HepG2 (cell line): ENCODE results near the gene PCARE. TPM values are rescaled to one million over a fixed set of nuclear protein-coding genes. Genes with fewer than 3 reads are reported as not detected.

Experiments
- ATAC-seq: fragments of 200-7000 bp; cut with Tn5 transposase; 3 replicates; pipeline ENCODE4 v1.9.1; 2020; ENCODE audit warnings: mild to moderate bottlenecking, moderate library complexity
- BruUV-seq: library from RNA; stranded (reverse); fragments of 400-500 nt; replicated peaks from 2 replicates; lab custom pipeline; 2021; lab: Mats Ljungman, UMichigan
- CTCF ChIA-PET: fragments of 300-600 bp; formaldehyde crosslinking; extraction: SDS; loops from one replicate; lab custom pipeline; 2021; ENCODE audit warnings: low total read pairs, inconsistent platforms, low intra/inter-chr PET ratio; lab: Yijun Ruan, JAX
- POLR2A ChIA-PET: fragments of 350-600 bp; sonication (Branson Sonifier 250); formaldehyde crosslinking; loops from one replicate; lab custom pipeline; 2020; ENCODE audit warnings: antibody characterized with exemption, inconsistent platforms; lab: Yijun Ruan, JAX
- DNase-seq: peaks from one replicate; pipeline ENCODE4 v3.0.0-alpha.2; 2015; ENCODE audit warnings: low spot score
- FAIRE-seq: peaks from 3 replicates; lab custom pipeline; 2011; peaks lifted over from hg19 to GRCh38; lab: Jason Lieb, UNC
- H2AFZ ChIP-seq: one replicate; pipeline ENCODE4 v1.6.1; 2011; ENCODE audit warnings: low read length, inconsistent platforms
- H3K27ac ChIP-seq: fragments of 300-600 bp; 3 replicates; pipeline ENCODE4 v1.8.0; 2011; ENCODE audit warnings: mixed run types, mild to moderate bottlenecking, mixed read lengths, low read length, inconsistent platforms; ENCODE audit not compliant: insufficient read depth; ENCODE audit errors: extremely low read length
- H3K27me3 ChIP-seq, 2 experiments: fragments of 200-600 bp in 1 of 2; 2 replicates in 1 of 2; 3 replicates in 1 of 2; pipeline versions ENCODE4 v1.6.0 to v1.8.0; 2011; ENCODE audit warnings: low read length in 2 of 2, mild to moderate bottlenecking in 2 of 2, moderate library complexity in 2 of 2, inconsistent platforms in 1 of 2; ENCODE audit not compliant: insufficient read depth in 2 of 2, control insufficient read depth in 1 of 2
- H3K36me3 ChIP-seq, 2 experiments: fragments of 200-600 bp in 1 of 2; replicated peaks in 1 of 2; 2 replicates in 1 of 2; 3 replicates in 1 of 2; pipeline versions ENCODE4 v1.5.1 to v1.8.0; 2011; ENCODE audit warnings: low read length in 2 of 2, inconsistent platforms in 1 of 2; ENCODE audit not compliant: insufficient read depth in 2 of 2, control insufficient read depth in 1 of 2
- H3K4me1 ChIP-seq: 2 replicates; pipeline ENCODE4 v1.5.1; 2012; ENCODE audit warnings: low read length, inconsistent platforms; ENCODE audit not compliant: insufficient read depth
- H3K4me2 ChIP-seq: 2 replicates; pipeline ENCODE4 v1.6.0; 2011; ENCODE audit warnings: low read depth, low read length, inconsistent platforms
- H3K4me3 ChIP-seq, 3 experiments: fragments of 200-600 bp in 1 of 3; sonication (generic), shearing (Covaris generic) in 1 of 3; replicated peaks in 1 of 3; 2 replicates each; pipeline ENCODE4 v1.5.1; 2011 to 2016; ENCODE audit warnings: low read length in 3 of 3, inconsistent platforms in 2 of 3, low read depth in 2 of 3, mild to moderate bottlenecking in 2 of 3, control low read depth in 1 of 3, mixed read lengths in 1 of 3; ENCODE audit not compliant: insufficient read depth in 1 of 3
- H3K79me2 ChIP-seq: one replicate; pipeline ENCODE4 v1.6.1; 2011; ENCODE audit warnings: low read length, inconsistent platforms; ENCODE audit not compliant: insufficient read depth
- H3K9ac ChIP-seq: 2 replicates; pipeline ENCODE4 v1.6.0; 2011; ENCODE audit warnings: mild to moderate bottlenecking, low read depth, low read length, inconsistent platforms; ENCODE audit not compliant: insufficient read depth
- H3K9me3 ChIP-seq: 2 replicates; pipeline ENCODE4 v1.5.1; 2012; ENCODE audit warnings: mild to moderate bottlenecking, low read length
- H4K20me1 ChIP-seq: 2 replicates; pipeline ENCODE4 v1.6.0; 2011; ENCODE audit warnings: inconsistent platforms, mild to moderate bottlenecking, low read length, moderate library complexity; ENCODE audit not compliant: insufficient read depth
- RFX5 ChIP-seq: IDR thresholded peaks from 2 replicates; pipeline ENCODE4 v1.6.1; 2011; ENCODE audit warnings: low read depth, low read length, improper control_type of control experiment
- RXRA ChIP-seq: sonication (generic); formaldehyde crosslinking; IDR thresholded peaks from 2 replicates; pipeline ENCODE4 v1.5.1; 2020; ENCODE audit warnings: missing genetic modification reagents
- ZNF737 ChIP-seq: sonication (generic); formaldehyde crosslinking; IDR thresholded peaks from 2 replicates; pipeline ENCODE4 v1.5.0; 2020; ENCODE audit warnings: missing genetic modification reagents, mild to moderate bottlenecking, borderline replicate concordance
- WGBS: methylation state at CpG from one replicate; pipeline ENCODE4 v1.1.6; 2017; ENCODE audit warnings: low lambda C conversion rate; 5-methylcytosine and 5-hydroxymethylcytosine counted together
- in situ Hi-C: cut with HindIII; loops from 2 replicates; pipeline ENCODE4 v1.10.0; 2017; ENCODE audit warnings: low pct_unique_long_range_greater_than_20kb; ENCODE audit not compliant: extremely low pct_ligation_motif_present
- intact Hi-C: fragments of 100-400 bp; cut with micrococcal nuclease; formaldehyde crosslinking; loops from one replicate; pipeline ENCODE4 v1.10.0; 2022; ENCODE audit not compliant: unreplicated experiment
- polyA plus RNA-seq, 8 experiments: library from polyadenylated mRNA; depleted of rRNA in 3 of 8; stranded (reverse) in 7 of 8; unstranded in 1 of 8; fragments of >200 nt; fragmentation: Illumina TruSeq in 4 of 8; extraction: Trizol in 4 of 8; gene quantifications; 2 replicates each; pipeline versions ENCODE4 v1.2.1 to v1.2.3, GENCODE V29; 2011 to 2016; ENCODE audit warnings: low read depth in 4 of 8, missing spikeins in 1 of 8, mixed read lengths in 1 of 8; ENCODE audit not compliant: insufficient read depth in 1 of 8
- total RNA-seq, 5 experiments: library from RNA; depleted of rRNA; stranded (reverse); fragments of >200 nt; fragmentation: Illumina TruSeq; extraction: Trizol; gene quantifications; 2 replicates each; pipeline ENCODE4 v1.2.3, GENCODE V29; 2016; ENCODE audit warnings: low read depth in 1 of 5
- TF ChIP-seq, protein P1 (sequence below): sonication (generic); formaldehyde crosslinking; IDR thresholded peaks from 2 replicates; pipeline ENCODE4 v1.9.0; 2022; ENCODE audit warnings: missing genetic modification reagents, mild to moderate bottlenecking, borderline replicate concordance

PCARE gene
- total and polyA plus RNA-seq, 2 of the 13 experiments (the other 11 are each of a cell fraction or from before 2014, with no cell fraction given) = not detected

DNA sequence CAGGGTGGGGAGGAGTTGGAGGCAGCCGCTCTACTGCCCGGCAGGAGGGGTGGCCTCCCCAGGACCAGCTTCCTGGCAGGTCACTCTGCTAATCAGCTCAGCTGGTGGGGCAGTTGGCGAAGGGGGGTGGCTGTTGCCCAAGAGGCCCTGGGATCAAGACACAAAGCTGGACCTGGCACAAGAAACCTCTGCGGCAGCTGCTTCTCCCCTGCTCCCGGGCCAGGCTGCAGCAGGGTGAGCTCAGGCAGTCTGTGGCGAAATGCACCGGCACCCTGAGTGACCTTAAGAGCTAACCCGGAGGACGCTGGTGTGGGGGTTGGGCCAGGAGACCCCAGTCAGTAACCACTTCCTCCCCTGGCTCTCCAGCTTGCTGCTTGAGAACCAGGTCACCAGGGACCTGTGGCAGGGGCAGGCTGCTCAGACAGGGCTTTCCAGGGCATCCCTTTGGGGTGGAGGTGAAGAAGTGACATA, 62.1 kb downstream of the PCARE start:
- in situ Hi-C loops (no loop called here), intact Hi-C loops (no loop called here)
- POLR2A ChIA-PET = no interaction called here
- Histone ChIP-seq H3K4me1 (no peaks in the 10 kb centered on the region), H3K79me2 (no peaks in the 10 kb centered on the region), H3K9ac (no peak overlapping the region), H3K4me2 (no peak overlapping the region), H2AFZ (no peak overlapping the region), H4K20me1 (no peaks in the 10 kb centered on the region; the same call in 1 of the 2 replicates), H3K36me3 (no peaks in the 10 kb centered on the region), H3K27me3 (peaks cover 11 to 61% of the 10 kb centered on the region in 2 experiments), H3K27ac (no peak overlapping the region), H3K4me3 (no peak overlapping the region), H3K9me3 (no peaks in the 10 kb centered on the region)
- DNase-seq = no peak
- no peak for FAIRE-seq
- CTCF ChIA-PET = no interaction called here
- TF ChIP-seq ZNF737 (no peak), RXRA (CRISPR knock-in tag) (no peak), RFX5 (no peak)
- TF ChIP-seq, protein P1, sequence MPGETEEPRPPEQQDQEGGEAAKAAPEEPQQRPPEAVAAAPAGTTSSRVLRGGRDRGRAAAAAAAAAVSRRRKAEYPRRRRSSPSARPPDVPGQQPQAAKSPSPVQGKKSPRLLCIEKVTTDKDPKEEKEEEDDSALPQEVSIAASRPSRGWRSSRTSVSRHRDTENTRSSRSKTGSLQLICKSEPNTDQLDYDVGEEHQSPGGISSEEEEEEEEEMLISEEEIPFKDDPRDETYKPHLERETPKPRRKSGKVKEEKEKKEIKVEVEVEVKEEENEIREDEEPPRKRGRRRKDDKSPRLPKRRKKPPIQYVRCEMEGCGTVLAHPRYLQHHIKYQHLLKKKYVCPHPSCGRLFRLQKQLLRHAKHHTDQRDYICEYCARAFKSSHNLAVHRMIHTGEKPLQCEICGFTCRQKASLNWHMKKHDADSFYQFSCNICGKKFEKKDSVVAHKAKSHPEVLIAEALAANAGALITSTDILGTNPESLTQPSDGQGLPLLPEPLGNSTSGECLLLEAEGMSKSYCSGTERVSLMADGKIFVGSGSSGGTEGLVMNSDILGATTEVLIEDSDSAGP (CRISPR knock-in tag) = 0 out of 2 replicates have a peak, but pooled peaks have one; percentile 24
- no peak for ATAC-seq
- WGBS = 13% methylated on average over 8 of the region's 9 CpGs
- no TSS peak for BruUV-seq

Other genes with a start within 250 kb of the PCARE start
- 23.5 and 29.7 TPM in 2 replicates for gene TRMT61B, start 204.2 kb downstream of the PCARE start, total RNA-seq (2016; rRNA removed; fragmentation: Illumina TruSeq; extraction: Trizol)
- 15.3 and 19.7 TPM in 2 replicates for gene TRMT61B, start 204.2 kb downstream of the PCARE start, polyA plus RNA-seq (2011; rRNA removed)
- gene WDR43, start 179.9 kb downstream of the PCARE start, total RNA-seq (2016; rRNA removed; fragmentation: Illumina TruSeq; extraction: Trizol) = 167 and 253 TPM in 2 replicates
- 88.9 and 121 TPM in 2 replicates for gene WDR43, start 179.9 kb downstream of the PCARE start, polyA plus RNA-seq (2011; rRNA removed)
- under 0.01 TPM in 1 of 2 replicates, not detected in the other for gene TOGARAM2, start 93.2 kb downstream of the PCARE start, total RNA-seq (2016; rRNA removed; fragmentation: Illumina TruSeq; extraction: Trizol)
- gene TOGARAM2, start 93.2 kb downstream of the PCARE start, polyA plus RNA-seq (2011; rRNA removed) = 0.05 TPM in 2 replicates
- gene CLIP4, start 40.9 kb upstream of the PCARE start, total RNA-seq (2016; rRNA removed; fragmentation: Illumina TruSeq; extraction: Trizol) = 0.46 TPM in 2 replicates
- gene CLIP4, start 40.9 kb upstream of the PCARE start, polyA plus RNA-seq (2011; rRNA removed) = 0.49 and 0.59 TPM in 2 replicates